Measurements from ENCODE around the gene NTM. TPM values are rescaled to one million over a fixed set of nuclear protein-coding genes. Genes with fewer than 3 reads are reported as not detected.

The NTM gene
- total and polyA plus RNA-seq, 5 donors: 35.0 to 148 (median 88.2) TPM

DNA sequence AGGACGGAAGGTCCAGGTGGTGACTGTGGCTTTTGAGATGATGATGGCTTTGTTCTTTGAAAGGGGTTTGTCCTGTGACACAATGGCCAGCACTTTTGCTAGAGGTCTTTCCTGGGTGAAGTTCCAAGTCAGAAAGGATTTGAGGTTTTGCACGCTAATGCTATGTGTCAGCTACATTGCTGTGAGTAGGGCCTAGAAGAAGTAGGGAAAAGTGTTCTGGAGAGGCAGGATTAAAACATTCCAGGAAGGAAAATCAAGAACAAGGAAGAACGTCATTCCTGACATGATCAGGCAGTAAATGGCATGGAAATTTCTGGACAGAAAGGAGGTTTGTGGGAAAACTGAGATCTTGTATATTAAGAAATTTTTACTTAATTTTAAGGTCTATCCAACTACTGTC is 290.7 kb downstream of the NTM start:
- WGBS: 74% methylated on average over 3 of the region's 3 CpGs
- no peaks in the 10 kb centered on the region for H3K4me1 ChIP-seq (ENCODE audit: control insufficient read depth, insufficient read depth, low read length)
- no peak overlapping the region for H3K27ac ChIP-seq (ENCODE audit: low read length)
- no peak overlapping the region for H3K4me3 ChIP-seq (ENCODE audit: low read length)
- DNase-seq: no peak
- no peak for ATAC-seq
- H3K27me3 ChIP-seq (ENCODE audit: control insufficient read depth, insufficient read depth): no peaks in the 10 kb centered on the region
- no peaks in the 10 kb centered on the region for H3K9me3 ChIP-seq (ENCODE audit: control insufficient read depth, low read length)
- intact Hi-C loops (cut with DNase I): loop anchor here in 1 of 4 donors (10.0 kb wide), 1 partner anchor 256 kb away; no protein-coding TSS in a partner anchor

GRCh38 chr11:131662317-131662972 is 292.0 kb downstream of the NTM start:
- Histone ChIP-seq H3K4me3 (ENCODE audit: low read length) (no peak overlapping the region), H3K9me3 (ENCODE audit: control insufficient read depth, low read length) (no peaks in the 10 kb centered on the region), H3K4me1 (ENCODE audit: control insufficient read depth, insufficient read depth, low read length) (no peaks in the 10 kb centered on the region), H3K27me3 (ENCODE audit: control insufficient read depth, insufficient read depth) (no peaks in the 10 kb centered on the region), H3K27ac (ENCODE audit: low read length) (no peak overlapping the region)
- 75% methylated on average over 13 of the region's 13 CpGs for WGBS
- DNase-seq (no peak), ATAC-seq (no peak)
- intact Hi-C loops (cut with DNase I): loop anchor here in 1 of 4 donors (10.0 kb wide), 1 partner anchor 258 kb away; no protein-coding TSS in a partner anchor

DNA sequence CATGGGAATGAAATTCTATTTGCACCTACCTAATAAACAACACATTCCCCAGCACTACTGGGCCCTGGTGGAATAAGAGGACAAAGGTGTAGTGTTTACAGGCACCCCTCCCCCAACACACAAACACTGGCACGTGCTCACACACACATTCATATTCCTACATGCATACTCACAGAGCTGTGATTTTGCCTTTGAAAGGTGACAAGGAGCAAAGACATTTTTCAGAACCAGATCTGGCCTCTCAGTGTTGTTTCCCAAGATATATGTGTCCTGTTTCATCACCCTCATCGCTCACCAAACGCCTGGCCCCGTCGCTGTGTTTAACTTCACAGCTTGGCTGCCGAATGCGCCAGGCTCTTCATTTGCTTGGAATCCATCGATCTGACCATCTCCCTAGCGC is 292.6 kb downstream of the NTM start:
- ATAC-seq: no peak

GRCh38 chr11:131663405-131664200 is 293.2 kb downstream of the NTM start:
- DNase-seq (no peak), ATAC-seq (no peak)
- intact Hi-C loops (cut with DNase I): loop anchor here in 1 of 4 donors (10.0 kb wide), 1 partner anchor 259 kb away; no protein-coding TSS in a partner anchor
- Histone ChIP-seq H3K4me3 (ENCODE audit: low read length) (no peak overlapping the region), H3K9me3 (ENCODE audit: control insufficient read depth, low read length) (no peaks in the 10 kb centered on the region), H3K4me1 (ENCODE audit: control insufficient read depth, insufficient read depth, low read length) (no peaks in the 10 kb centered on the region), H3K27me3 (ENCODE audit: control insufficient read depth, insufficient read depth) (no peaks in the 10 kb centered on the region), H3K27ac (ENCODE audit: low read length) (no peak overlapping the region)
- 78% methylated on average over 10 of the region's 10 CpGs for WGBS

More for the DNA sequence above, 292.6 kb downstream of the NTM start:
- H3K4me3 ChIP-seq (ENCODE audit: low read length): no peak overlapping the region
- no peaks in the 10 kb centered on the region for H3K4me1 ChIP-seq (ENCODE audit: control insufficient read depth, insufficient read depth, low read length)
- DNase-seq: no peak
- WGBS: 71% methylated on average over 9 of the region's 9 CpGs
- intact Hi-C loops (cut with DNase I): loop anchor here in 1 of 4 donors (10.0 kb wide), 1 partner anchor 258 kb away; no protein-coding TSS in a partner anchor
- H3K9me3 ChIP-seq (ENCODE audit: control insufficient read depth, low read length): no peaks in the 10 kb centered on the region
- H3K27ac ChIP-seq (ENCODE audit: low read length): no peak overlapping the region
- no peaks in the 10 kb centered on the region for H3K27me3 ChIP-seq (ENCODE audit: control insufficient read depth, insufficient read depth)

- Histone ChIP-seq H3K4me1 (ENCODE audit: control insufficient read depth, insufficient read depth, low read length) (no peaks in the 10 kb centered on the region), H3K9me3 (ENCODE audit: control insufficient read depth, low read length) (no peaks in the 10 kb centered on the region), H3K27ac (ENCODE audit: low read length) (no peak overlapping the region), H3K27me3 (ENCODE audit: control insufficient read depth, insufficient read depth) (no peaks in the 10 kb centered on the region), H3K4me3 (ENCODE audit: low read length) (no peak overlapping the region)
- ATAC-seq (no peak), DNase-seq (no peak)
- 87% methylated on average over 6 of the region's 6 CpGs for WGBS
- intact Hi-C loops (cut with DNase I): loop anchor here in 1 of 4 donors (10.0 kb wide), 1 partner anchor 259 kb away; no protein-coding TSS in a partner anchor
Measured at GRCh38 chr11:131664293-131664692, 293.9 kb downstream of the NTM start.

DNA sequence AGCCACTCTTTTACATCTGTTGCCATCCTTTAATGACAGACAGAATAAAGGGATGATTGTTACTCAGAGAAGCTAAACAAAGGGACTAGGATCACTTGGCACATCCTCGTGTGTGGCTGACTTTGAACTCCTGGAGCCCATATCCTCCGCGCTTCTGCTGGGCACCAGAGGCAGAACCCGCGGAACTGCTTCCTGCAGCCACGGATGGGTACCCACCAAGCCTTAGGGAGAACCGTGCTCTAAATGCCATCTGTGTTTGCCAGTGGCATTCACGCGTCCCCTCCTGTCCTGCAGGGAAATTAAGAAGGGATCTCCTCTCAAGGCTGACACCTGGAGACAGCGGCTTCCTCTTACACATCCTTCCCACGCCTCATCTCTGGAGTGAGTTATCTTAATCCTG is 294.4 kb downstream of the NTM start:
- no peak for DNase-seq
- Histone ChIP-seq H3K27ac (ENCODE audit: low read length) (no peak overlapping the region), H3K4me1 (ENCODE audit: control insufficient read depth, insufficient read depth, low read length) (no peaks in the 10 kb centered on the region), H3K9me3 (ENCODE audit: control insufficient read depth, low read length) (no peaks in the 10 kb centered on the region), H3K4me3 (ENCODE audit: low read length) (no peak overlapping the region), H3K27me3 (ENCODE audit: control insufficient read depth, insufficient read depth) (no peaks in the 10 kb centered on the region)
- 82% methylated on average over 11 of the region's 11 CpGs for WGBS
- no peak for ATAC-seq
- intact Hi-C loops (cut with DNase I): loop anchor here in 1 of 4 donors (10.0 kb wide), 1 partner anchor 260 kb away; no protein-coding TSS in a partner anchor

GRCh38 chr11:131665344-131665968 is 295.0 kb downstream of the NTM start:
- Histone ChIP-seq H3K9me3 (ENCODE audit: control insufficient read depth, low read length) (no peaks in the 10 kb centered on the region), H3K4me3 (ENCODE audit: low read length) (no peak overlapping the region), H3K27ac (ENCODE audit: low read length) (no peak overlapping the region), H3K4me1 (ENCODE audit: control insufficient read depth, insufficient read depth, low read length) (no peaks in the 10 kb centered on the region), H3K27me3 (ENCODE audit: control insufficient read depth, insufficient read depth) (no peaks in the 10 kb centered on the region)
- WGBS: 70% methylated on average over 8 of the region's 8 CpGs
- ATAC-seq: no peak
- no peak for DNase-seq
- intact Hi-C loops (cut with DNase I): loop anchor here in 1 of 4 donors (10.0 kb wide), 1 partner anchor 261 kb away; no protein-coding TSS in a partner anchor

DNA sequence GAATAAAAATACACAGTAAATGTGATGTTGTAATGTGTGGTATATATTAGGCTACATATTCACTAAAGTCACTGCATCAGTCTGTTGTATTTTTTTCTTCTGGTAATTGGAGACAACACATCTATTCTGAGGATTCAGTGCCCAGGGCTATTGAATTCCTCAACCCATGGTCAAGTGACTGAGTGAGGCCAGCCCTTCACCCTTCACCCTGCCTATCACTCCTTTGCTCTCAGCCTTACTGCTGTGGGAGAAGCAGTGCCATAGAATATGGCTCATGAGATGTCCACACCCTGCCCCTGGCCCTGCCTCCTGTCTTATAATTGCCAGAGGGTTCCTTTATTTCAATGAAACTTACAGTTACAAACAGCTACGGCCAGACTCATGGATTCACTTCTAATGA is 295.6 kb downstream of the NTM start:
- 90% methylated on average over 1 of the region's 1 CpG for WGBS
- intact Hi-C loops (cut with DNase I): loop anchor here in 1 of 4 donors (10.0 kb wide), 1 partner anchor 261 kb away; no protein-coding TSS in a partner anchor
- DNase-seq (no peak), ATAC-seq (no peak)
- no peaks in the 10 kb centered on the region for H3K4me1 ChIP-seq (ENCODE audit: control insufficient read depth, insufficient read depth, low read length)
- H3K27ac ChIP-seq (ENCODE audit: low read length): no peak overlapping the region
- no peak overlapping the region for H3K4me3 ChIP-seq (ENCODE audit: low read length)
- H3K27me3 ChIP-seq (ENCODE audit: control insufficient read depth, insufficient read depth): no peaks in the 10 kb centered on the region
- no peaks in the 10 kb centered on the region for H3K9me3 ChIP-seq (ENCODE audit: control insufficient read depth, low read length)

DNA sequence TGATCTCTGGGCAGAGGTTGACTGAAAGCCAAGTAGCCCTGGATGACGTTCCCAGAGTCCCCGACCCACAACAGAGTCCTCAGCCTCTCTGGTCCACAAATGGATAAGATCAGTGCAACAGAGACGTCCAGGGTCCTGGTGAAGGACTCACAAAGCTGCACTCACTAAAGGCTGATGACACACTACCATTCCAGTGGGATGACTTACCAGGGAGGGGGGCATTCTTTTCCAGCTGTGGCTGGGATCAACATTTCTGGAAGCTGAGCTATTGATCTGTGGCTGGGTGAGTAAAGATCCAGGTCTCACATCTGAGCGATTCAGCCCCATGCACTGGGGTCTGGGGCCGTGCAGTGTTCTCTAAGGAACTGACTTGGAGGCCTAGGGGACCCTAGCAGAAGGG is 296.2 kb downstream of the NTM start:
- Histone ChIP-seq H3K4me3 (ENCODE audit: low read length) (no peak overlapping the region), H3K4me1 (ENCODE audit: control insufficient read depth, insufficient read depth, low read length) (no peaks in the 10 kb centered on the region), H3K27me3 (ENCODE audit: control insufficient read depth, insufficient read depth) (no peaks in the 10 kb centered on the region), H3K9me3 (ENCODE audit: control insufficient read depth, low read length) (no peaks in the 10 kb centered on the region), H3K27ac (ENCODE audit: low read length) (no peak overlapping the region)
- ATAC-seq: no peak
- WGBS: 80% methylated on average over 5 of the region's 5 CpGs
- intact Hi-C loops (cut with DNase I): loop anchor here in 1 of 4 donors (10.0 kb wide), 1 partner anchor 262 kb away; no protein-coding TSS in a partner anchor
- no peak for DNase-seq

DNA sequence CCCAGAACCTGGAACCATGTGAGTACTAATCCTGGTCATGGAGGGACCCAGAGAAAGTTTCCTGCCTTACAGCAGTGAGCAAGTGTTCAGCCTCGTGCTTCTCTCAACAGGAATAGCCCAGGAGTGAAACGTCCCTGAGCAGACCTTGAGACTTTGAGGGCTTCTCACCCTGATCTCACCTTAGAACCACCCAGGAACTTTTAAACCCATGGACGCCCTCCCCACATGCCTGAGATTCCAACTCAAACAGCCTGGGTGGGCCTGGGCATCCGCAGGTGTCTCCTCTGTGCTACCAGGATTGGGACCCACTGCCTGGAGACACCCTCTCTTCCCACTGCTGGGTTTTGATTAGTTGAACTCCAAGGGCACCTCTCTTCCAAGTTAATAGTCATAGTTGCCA is 297.2 kb downstream of the NTM start:
- Histone ChIP-seq H3K4me3 (ENCODE audit: low read length) (no peak overlapping the region), H3K27me3 (ENCODE audit: control insufficient read depth, insufficient read depth) (no peaks in the 10 kb centered on the region), H3K4me1 (ENCODE audit: control insufficient read depth, insufficient read depth, low read length) (no peaks in the 10 kb centered on the region), H3K9me3 (ENCODE audit: control insufficient read depth, low read length) (no peaks in the 10 kb centered on the region), H3K27ac (ENCODE audit: low read length) (no peak overlapping the region)
- DNase-seq: no peak
- ATAC-seq: no peak
- WGBS: 85% methylated on average over 4 of the region's 4 CpGs
- intact Hi-C loops (cut with DNase I): loop anchor here in 1 of 4 donors (10.0 kb wide), 1 partner anchor 263 kb away; no protein-coding TSS in a partner anchor
